ENCODE results near the gene TMX3. TPM values are rescaled to one million over a fixed set of nuclear protein-coding genes. Genes with fewer than 3 reads are reported as not detected.

TMX3 gene
- total RNA-seq, 1 experiment from 2014 or later, result 33.3 TPM

GRCh38 chr18:68703326-68703725 is 11.6 kb downstream of the TMX3 start:
- ChIA-PET CTCF (no interaction called here), POLR2A (no interaction called here)
- Mint-ChIP-seq H3K27ac (no peak overlapping the region), H3K27me3 (ENCODE audit: low read depth) (no peaks in the 10 kb centered on the region), H3K36me3 (peaks cover 44% of the 10 kb centered on the region), H3K4me1 (no peaks in the 10 kb centered on the region), H3K4me3 (no peak overlapping the region), H3K9me3 (no peaks in the 10 kb centered on the region)
- TF ChIP-seq, protein P1, sequence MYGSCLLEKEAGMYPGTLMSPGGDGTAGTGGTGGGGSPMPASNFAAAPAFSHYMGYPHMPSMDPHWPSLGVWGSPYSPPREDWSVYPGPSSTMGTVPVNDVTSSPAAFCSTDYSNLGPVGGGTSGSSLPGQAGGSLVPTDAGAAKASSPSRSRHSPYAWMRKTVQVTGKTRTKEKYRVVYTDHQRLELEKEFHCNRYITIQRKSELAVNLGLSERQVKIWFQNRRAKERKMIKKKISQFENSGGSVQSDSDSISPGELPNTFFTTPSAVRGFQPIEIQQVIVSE (CRISPR knock-in tag; IDR thresholded peaks at IDR 0.05; ENCODE audit: borderline replicate concordance), result no peak
- TF ChIP-seq ZNF396 (CRISPR knock-in tag; IDR thresholded peaks at IDR 0.05; ENCODE audit: borderline replicate concordance) (no peak), ZMAT4 (CRISPR knock-in tag; IDR thresholded peaks at IDR 0.05) (no peak)
- ATAC-seq, result no peak
- DNase-seq (ENCODE audit: low spot score), result no peak

- Mint-ChIP-seq H3K27ac (no peak overlapping the region), H3K4me3 (no peak overlapping the region), H3K9me3 (no peaks in the 10 kb centered on the region), H3K27me3 (ENCODE audit: low read depth) (no peaks in the 10 kb centered on the region), H3K4me1 (no peaks in the 10 kb centered on the region), H3K36me3 (peaks cover 41% of the 10 kb centered on the region)
- POLR2A ChIA-PET, result no interaction called here
- no peak for DNase-seq (ENCODE audit: low spot score)
- no peak for ATAC-seq
- CTCF ChIA-PET, result no interaction called here
- TF ChIP-seq ZBTB21 (CRISPR knock-in tag; IDR thresholded peaks at IDR 0.05; ENCODE audit: borderline replicate concordance), result no peak
- no peak for TF ChIP-seq CBFB (CRISPR knock-in tag; IDR thresholded peaks at IDR 0.05; ENCODE audit: low read depth)
- no peak for TF ChIP-seq ATF2 (CRISPR knock-in tag; IDR thresholded peaks at IDR 0.05; ENCODE audit: borderline replicate concordance, low read depth)
- TF ChIP-seq ZNF263 (CRISPR knock-in tag; IDR thresholded peaks at IDR 0.05; ENCODE audit: low read depth), result no peak
- no peak for TF ChIP-seq TP53 (CRISPR knock-in tag; IDR thresholded peaks at IDR 0.05)
These were observed 13.6 kb downstream of the TMX3 start for GRCh38 chr18:68701353-68701752.

- ChIA-PET POLR2A (no interaction called here), CTCF (no interaction called here)
- no peak for DNase-seq (ENCODE audit: low spot score)
- H3K4me1 Mint-ChIP-seq, result no peaks in the 10 kb centered on the region
- H3K27me3 Mint-ChIP-seq (ENCODE audit: low read depth), result no peaks in the 10 kb centered on the region
- no peak for TF ChIP-seq TP53 (CRISPR knock-in tag; IDR thresholded peaks at IDR 0.05)
- TF ChIP-seq, protein P2, sequence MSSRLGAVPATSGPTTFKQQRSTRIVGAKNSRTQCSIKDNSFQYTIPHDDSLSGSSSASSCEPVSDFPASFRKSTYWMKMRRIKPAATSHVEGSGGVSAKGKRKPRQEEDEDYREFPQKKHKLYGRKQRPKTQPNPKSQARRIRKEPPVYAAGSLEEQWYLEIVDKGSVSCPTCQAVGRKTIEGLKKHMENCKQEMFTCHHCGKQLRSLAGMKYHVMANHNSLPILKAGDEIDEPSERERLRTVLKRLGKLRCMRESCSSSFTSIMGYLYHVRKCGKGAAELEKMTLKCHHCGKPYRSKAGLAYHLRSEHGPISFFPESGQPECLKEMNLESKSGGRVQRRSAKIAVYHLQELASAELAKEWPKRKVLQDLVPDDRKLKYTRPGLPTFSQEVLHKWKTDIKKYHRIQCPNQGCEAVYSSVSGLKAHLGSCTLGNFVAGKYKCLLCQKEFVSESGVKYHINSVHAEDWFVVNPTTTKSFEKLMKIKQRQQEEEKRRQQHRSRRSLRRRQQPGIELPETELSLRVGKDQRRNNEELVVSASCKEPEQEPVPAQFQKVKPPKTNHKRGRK (CRISPR knock-in tag; IDR thresholded peaks at IDR 0.05; ENCODE audit: borderline replicate concordance), result no peak
- no peak for TF ChIP-seq USF2 (CRISPR knock-in tag; IDR thresholded peaks at IDR 0.05)
- TF ChIP-seq ATF6 (CRISPR knock-in tag; IDR thresholded peaks at IDR 0.05), result no peak
- TF ChIP-seq GTF2I (CRISPR knock-in tag; conservative IDR thresholded peaks at IDR 0.05), result no peak
- TF ChIP-seq FOXK1 (CRISPR knock-in tag; IDR thresholded peaks at IDR 0.05), result no peak
- no peak for TF ChIP-seq ZBTB21 (CRISPR knock-in tag; IDR thresholded peaks at IDR 0.05; ENCODE audit: borderline replicate concordance)
- TF ChIP-seq SMAD3 (CRISPR knock-in tag; IDR thresholded peaks at IDR 0.05; ENCODE audit: borderline replicate concordance), result no peak
- TF ChIP-seq, protein P3, sequence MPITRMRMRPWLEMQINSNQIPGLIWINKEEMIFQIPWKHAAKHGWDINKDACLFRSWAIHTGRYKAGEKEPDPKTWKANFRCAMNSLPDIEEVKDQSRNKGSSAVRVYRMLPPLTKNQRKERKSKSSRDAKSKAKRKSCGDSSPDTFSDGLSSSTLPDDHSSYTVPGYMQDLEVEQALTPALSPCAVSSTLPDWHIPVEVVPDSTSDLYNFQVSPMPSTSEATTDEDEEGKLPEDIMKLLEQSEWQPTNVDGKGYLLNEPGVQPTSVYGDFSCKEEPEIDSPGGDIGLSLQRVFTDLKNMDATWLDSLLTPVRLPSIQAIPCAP (CRISPR knock-in tag; IDR thresholded peaks at IDR 0.05), result no peak
- no peak for TF ChIP-seq SMAD4 (CRISPR knock-in tag; IDR thresholded peaks at IDR 0.05)
- TF ChIP-seq ZNF232 (CRISPR knock-in tag; IDR thresholded peaks at IDR 0.05), result no peak
- TF ChIP-seq, protein P4, sequence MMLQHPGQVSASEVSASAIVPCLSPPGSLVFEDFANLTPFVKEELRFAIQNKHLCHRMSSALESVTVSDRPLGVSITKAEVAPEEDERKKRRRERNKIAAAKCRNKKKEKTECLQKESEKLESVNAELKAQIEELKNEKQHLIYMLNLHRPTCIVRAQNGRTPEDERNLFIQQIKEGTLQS (CRISPR knock-in tag; conservative IDR thresholded peaks at IDR 0.05), result no peak
- no peak for TF ChIP-seq TEAD4 (CRISPR knock-in tag; IDR thresholded peaks at IDR 0.05)
- no peak for TF ChIP-seq HMGA2 (CRISPR knock-in tag; IDR thresholded peaks at IDR 0.05)
- TF ChIP-seq SOX15 (CRISPR knock-in tag; IDR thresholded peaks at IDR 0.05), result no peak
- TF ChIP-seq ATF2 (CRISPR knock-in tag; IDR thresholded peaks at IDR 0.05; ENCODE audit: borderline replicate concordance, low read depth), result no peak
- no peak for TF ChIP-seq FOXP1 (CRISPR knock-in tag; IDR thresholded peaks at IDR 0.05; ENCODE audit: borderline replicate concordance)
- H3K36me3 Mint-ChIP-seq, result peaks cover 40% of the 10 kb centered on the region
- ATAC-seq, result no peak
- H3K4me3 Mint-ChIP-seq, result no peak overlapping the region
- no peak overlapping the region for H3K27ac Mint-ChIP-seq
- H3K9me3 Mint-ChIP-seq, result no peaks in the 10 kb centered on the region
These were observed 15.9 kb downstream of the TMX3 start for GRCh38 chr18:68699043-68699442.
